Lung (tissue), 16 donors: ENCODE results near the gene GPRC5D. TPM values are rescaled to one million over a fixed set of nuclear protein-coding genes. Genes with fewer than 3 reads are reported as not detected.
A peak's percentile ranks its signal among the peaks of the same experiment; 100 is the strongest.

Experiments used
- ATAC-seq: fragments of 200-7000 bp; cut with Tn5 transposase; one replicate; pipeline ENCODE4 v1.9.1; 2020; ENCODE audit warnings: moderate number of reproducible peaks; ENCODE audit not compliant: insufficient read depth, low FRiP score
- DNase-seq, 3 donors: peaks; one replicate each; pipeline ENCODE4 v3.0.0-alpha.2; 2013 to 2017
- H3K27ac ChIP-seq, 2 donors: one replicate each; pipeline ENCODE4 v1.5.1; 2013; ENCODE audit warnings: mild to moderate bottlenecking in 2 of 2, moderate library complexity in 2 of 2, control low read depth in 1 of 2, inconsistent platforms in 1 of 2, low read depth in 1 of 2, low read length in 1 of 2
- H3K27me3 ChIP-seq, 3 donors: one replicate each; pipeline ENCODE4 v1.5.1; 2013; ENCODE audit warnings: low read length in 2 of 3; ENCODE audit not compliant: control insufficient read depth in 3 of 3, insufficient read depth in 3 of 3
- H3K36me3 ChIP-seq, 4 donors: one replicate each; pipeline ENCODE4 v1.5.1; 2013; ENCODE audit warnings: low read length in 4 of 4, mild to moderate bottlenecking in 1 of 4, moderate library complexity in 1 of 4; ENCODE audit not compliant: control insufficient read depth in 4 of 4, insufficient read depth in 4 of 4
- H3K4me1 ChIP-seq, 5 donors: one replicate each; pipeline ENCODE4 v1.5.1; 2013; ENCODE audit warnings: low read length in 5 of 5, mild to moderate bottlenecking in 2 of 5, moderate library complexity in 1 of 5; ENCODE audit not compliant: control insufficient read depth in 5 of 5, insufficient read depth in 5 of 5
- H3K4me3 ChIP-seq: one replicate; pipeline ENCODE4 v1.5.1; 2013; ENCODE audit warnings: mild to moderate bottlenecking, control low read depth, moderate library complexity
- H3K9ac ChIP-seq, 2 donors: one replicate each; pipeline ENCODE4 v1.5.1; 2013; ENCODE audit warnings: low read length in 2 of 2, control low read depth in 1 of 2; ENCODE audit not compliant: insufficient read depth in 1 of 2
- H3K9me3 ChIP-seq, 4 donors: one replicate each; pipeline ENCODE4 v1.5.1; 2013; ENCODE audit warnings: low read length in 3 of 4, mild to moderate bottlenecking in 1 of 4, moderate library complexity in 1 of 4; ENCODE audit not compliant: control insufficient read depth in 4 of 4, insufficient read depth in 3 of 4
- CTCF ChIP-seq: IDR thresholded peaks from 2 replicates; pipeline ENCODE4 v1.5.1; 2012; ENCODE audit warnings: mild to moderate bottlenecking; ENCODE audit errors: control extremely low read depth, extremely low read depth
- WGBS, 2 donors: extraction: QIAGEN DNeasy Blood & Tissue Kit; methylation state at CpG; one replicate each; pipeline ENCODE4 v1.1.7; 2013; 5-methylcytosine and 5-hydroxymethylcytosine counted together
- long read RNA-seq, 5 donors: transcript quantifications; one replicate each; lab custom pipeline, GENCODE V29; 2026
- polyA plus RNA-seq, 2 donors: library from polyadenylated mRNA; stranded (reverse); fragments of 200-250 nt; gene quantifications; one replicate each; pipeline ENCODE4 v1.2.1, GENCODE V29; 2013
- total RNA-seq, 2 donors: library from RNA; depleted of rRNA in 1 of 2; stranded (reverse); fragments of >200 nt in 1 of 2; gene quantifications; one replicate each; pipeline ENCODE4 v1.2.1, GENCODE V29; 2014 to 2021
- donor health status: control.
- donor health status: control.
- donor health status: Bipolar disorder and iron deficiency.
- donor health status: healthy.
- donor health status: DM: yes; HTN: yes; CAD: no.

The GPRC5D gene
- not detected for total RNA-seq
- under 1 TPM; 0.14 to 0.30 TPM for polyA plus RNA-seq
- long read RNA-seq, donor 1, result 0 reads
- long read RNA-seq, donor 2, result 0 reads
- long read RNA-seq, donor 3, result 0 reads
- long read RNA-seq, donor 4, result 0 reads
- long read RNA-seq, donor 5, result 0 reads

- Histone ChIP-seq H3K36me3 (no peaks in the 10 kb centered on the region), H3K9me3 (peaks cover 0 to 2% (median 0%) of the 10 kb centered on the region in 4 donors), H3K27me3 (no peaks in the 10 kb centered on the region), H3K27ac (no peak within 1 kb of the TSS), H3K4me3 (no peak within 1 kb of the TSS), H3K9ac (no peak within 1 kb of the TSS), H3K4me1 (no peaks in the 10 kb centered on the region)
- 96% methylated on average over 6 of the region's 6 CpGs for WGBS, 2 donors
- DNase-seq (no peak), ATAC-seq (no peak)
- no peak for TF ChIP-seq CTCF
Observed at GRCh38 chr12:12952036-12952435, at the start of gene GPRC5D. GPRC5D (minus strand) TSS chr12:12952170; CDS start chr12:12950384, 1,786 bp downstream.

DNA sequence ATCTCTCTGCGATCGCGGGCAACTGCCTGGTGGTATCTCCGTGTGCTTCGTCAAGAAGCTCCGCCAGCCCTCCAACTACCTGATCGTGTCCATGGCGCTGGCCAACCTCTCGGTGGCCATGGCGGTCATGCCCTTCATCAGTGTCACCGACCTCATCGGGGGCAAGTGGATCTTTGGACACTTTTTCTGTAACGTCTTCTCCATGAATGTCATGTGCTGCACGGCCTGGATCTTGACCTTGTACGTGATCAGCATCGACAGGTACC, 49.7 kb upstream of the GPRC5D start:
- Histone ChIP-seq H3K4me1 (peaks cover 0 to 25% (median 9%) of the 10 kb centered on the region in 5 donors), H3K36me3 (peaks cover 0 to 3% (median 0%) of the 10 kb centered on the region in 4 donors), H3K27ac (peak overlapping the region in 1 of 2 donors; percentile 85), H3K27me3 (no peaks in the 10 kb centered on the region), H3K9ac (no peak overlapping the region), H3K9me3 (no peaks in the 10 kb centered on the region), H3K4me3 (peak overlapping the region; percentile 54)
- no peak for TF ChIP-seq CTCF
- no peak for ATAC-seq
- 44 to 51% methylated on average over 16 of the region's 16 CpGs for WGBS, 2 donors
- no peak for DNase-seq

DNA sequence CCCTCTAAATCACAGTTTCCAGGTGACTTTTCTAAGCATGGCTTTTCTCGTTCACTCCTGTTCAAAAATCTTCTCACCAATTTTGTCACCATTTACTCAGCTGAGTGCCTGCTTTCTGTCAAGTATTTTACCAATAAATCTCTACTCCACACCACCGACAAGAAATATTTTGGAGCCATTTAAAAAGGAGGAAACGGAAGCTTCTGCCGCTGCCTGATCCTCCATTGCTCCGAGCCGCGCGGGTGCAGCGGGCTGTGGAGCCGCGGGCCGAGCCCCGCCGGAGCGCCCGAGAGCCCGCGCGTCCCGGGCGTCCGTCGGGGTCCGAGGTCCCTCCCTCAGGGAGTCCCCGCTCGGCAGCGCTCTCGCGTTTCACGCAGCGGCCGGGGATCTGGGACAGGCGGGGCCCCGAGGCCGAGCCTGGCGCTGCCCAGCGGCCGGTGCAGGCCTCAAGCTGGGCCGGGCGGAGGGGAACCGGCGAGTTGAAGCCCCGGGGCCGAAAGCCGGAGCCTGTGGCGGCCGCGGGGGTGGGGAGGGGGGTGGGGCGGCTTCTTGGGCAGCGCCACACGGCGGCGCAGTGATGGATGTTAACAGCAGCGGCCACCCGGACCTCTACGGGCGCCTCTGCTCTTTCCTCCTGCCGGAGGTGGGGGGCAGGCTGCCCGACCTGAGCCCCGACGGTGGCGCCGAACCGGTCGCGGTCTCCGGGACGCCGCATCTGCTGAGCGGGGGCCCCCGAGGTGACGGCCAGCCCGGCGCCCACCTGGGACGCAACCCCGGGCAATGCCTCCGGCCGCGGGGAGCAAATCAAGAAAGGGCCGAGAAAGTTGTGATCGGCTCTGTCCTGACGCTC, 49.2 kb upstream of the GPRC5D start:
- peak; percentile 71 to 75 (median 72) for DNase-seq
- H3K27me3 ChIP-seq, result no peaks in the 10 kb centered on the region
- H3K4me1 ChIP-seq, result peaks cover 0 to 25% (median 9%) of the 10 kb centered on the region in 5 donors
- peak overlapping the region; percentile 66 for H3K4me3 ChIP-seq
- no peaks in the 10 kb centered on the region for H3K9me3 ChIP-seq
- H3K9ac ChIP-seq, result peak overlapping the region; percentile 66 to 87
- no peak for TF ChIP-seq CTCF
- H3K36me3 ChIP-seq, result peaks cover 0 to 3% (median 0%) of the 10 kb centered on the region in 4 donors
- peak; percentile 29 for ATAC-seq
- H3K27ac ChIP-seq, result peak overlapping the region; percentile 89 to 94
- WGBS, 2 donors, result 1% methylated on average over 72 to 82 of the region's 82 CpGs
